ENCODE data around the gene KIRREL3.

GRCh38 chr11:126601136-126601535 is 399.4 kb downstream of the KIRREL3 start:
- no peak for TF ChIP-seq GATA3 (IDR thresholded peaks at IDR 0.05; ENCODE audit: low read depth, low read length)
- TF ChIP-seq GATA2 (IDR thresholded peaks at IDR 0.05; ENCODE audit: low read depth, low read length) = no peak
